HEK293 (cell line): ENCODE results near the gene LGALS12.

Experiments used
- CTCF ChIA-PET: fragments of 350-600 bp; formaldehyde crosslinking; extraction: SDS; loops from one replicate; lab custom pipeline; 2021; ENCODE audit warnings: antibody characterized with exemption; lab: Yijun Ruan, JAX
- POLR2A ChIA-PET: fragments of 300-600 bp; formaldehyde crosslinking; extraction: SDS; loops from one replicate; lab custom pipeline; 2020; ENCODE audit warnings: antibody characterized with exemption, inconsistent platforms; lab: Yijun Ruan, JAX
- H3K27ac ChIP-seq: fragments of 200-500 bp; sonication (Bioruptor generic); 2 replicates; pipeline ENCODE4 v1.5.1; 2014; ENCODE audit warnings: low read depth, low read length, control low read depth, inconsistent platforms; ENCODE audit errors: extremely low read depth
- H3K36me3 ChIP-seq, 2 experiments: fragments of 200-500 bp in 1 of 2; sonication (Bioruptor generic) in 1 of 2; 1 replicate in 1 of 2; 2 replicates in 1 of 2; pipeline ENCODE4 v1.5.1; 2014 to 2017; ENCODE audit warnings: inconsistent platforms in 2 of 2, low read length in 2 of 2; ENCODE audit not compliant: control insufficient read depth in 2 of 2, insufficient read depth in 1 of 2
- H3K4me1 ChIP-seq: fragments of 200-500 bp; sonication (Bioruptor generic); 2 replicates; pipeline ENCODE4 v1.5.1; 2014; ENCODE audit warnings: mild to moderate bottlenecking, low read length, inconsistent platforms; ENCODE audit not compliant: control insufficient read depth, insufficient read depth
- H3K4me3 ChIP-seq: 2 replicates; pipeline ENCODE4 v1.5.1; 2011; ENCODE audit warnings: low read depth, mild to moderate bottlenecking, control low read depth, low read length, moderate library complexity
- H3K9me3 ChIP-seq: fragments of 200-500 bp; sonication (Bioruptor generic); 2 replicates; pipeline ENCODE4 v1.5.1; 2014; ENCODE audit warnings: low read depth, low read length, inconsistent platforms; ENCODE audit not compliant: control insufficient read depth, insufficient read depth
- BCL11A ChIP-seq: fragments of 450-650 bp; formaldehyde crosslinking; IDR thresholded peaks from 2 replicates; pipeline ENCODE4 v1.5.1; 2016; ENCODE audit warnings: low read depth, missing biosample characterization, missing genetic modification characterization
- FEZF1 ChIP-seq: fragments of 450-650 bp; formaldehyde crosslinking; IDR thresholded peaks from 2 replicates; pipeline ENCODE4 v1.5.1; 2016; ENCODE audit warnings: missing biosample characterization, missing genetic modification characterization
- GLIS2 ChIP-seq: fragments of 450-650 bp; formaldehyde crosslinking; IDR thresholded peaks from 2 replicates; pipeline ENCODE4 v1.5.1; 2016; ENCODE audit warnings: missing biosample characterization, missing genetic modification characterization
- HOXD13 ChIP-seq: sonication (generic); formaldehyde crosslinking; IDR thresholded peaks from 2 replicates; pipeline ENCODE4 v1.8.0; 2022; ENCODE audit warnings: missing genetic modification reagents, borderline replicate concordance
- KLF1 ChIP-seq: fragments of 450-650 bp; formaldehyde crosslinking; IDR thresholded peaks from 2 replicates; pipeline ENCODE4 v1.5.1; 2016; ENCODE audit warnings: missing biosample characterization, missing genetic modification characterization
- KLF17 ChIP-seq: fragments of 450-650 bp; formaldehyde crosslinking; IDR thresholded peaks from 2 replicates; pipeline ENCODE4 v1.5.1; 2016; ENCODE audit warnings: missing biosample characterization, missing genetic modification characterization
- OVOL3 ChIP-seq: fragments of 450-650 bp; formaldehyde crosslinking; IDR thresholded peaks from 2 replicates; pipeline ENCODE4 v1.5.1; 2016; ENCODE audit warnings: missing biosample characterization, missing genetic modification characterization
- REPIN1 ChIP-seq: fragments of 450-650 bp; formaldehyde crosslinking; IDR thresholded peaks from 2 replicates; pipeline ENCODE4 v1.5.1; 2017; ENCODE audit warnings: missing biosample characterization, missing genetic modification characterization, low read depth
- SP2 ChIP-seq: fragments of 450-650 bp; formaldehyde crosslinking; IDR thresholded peaks from 2 replicates; pipeline ENCODE4 v1.5.1; 2016; ENCODE audit warnings: missing biosample characterization, missing genetic modification characterization
- SP7 ChIP-seq: fragments of 450-650 bp; formaldehyde crosslinking; IDR thresholded peaks from 2 replicates; pipeline ENCODE4 v1.5.1; 2016; ENCODE audit warnings: missing biosample characterization, missing genetic modification characterization
- YY2 ChIP-seq: fragments of 450-650 bp; formaldehyde crosslinking; IDR thresholded peaks from 2 replicates; pipeline ENCODE4 v1.5.1; 2016; ENCODE audit warnings: missing biosample characterization, missing genetic modification characterization
- ZBTB44 ChIP-seq: fragments of 450-650 bp; IDR thresholded peaks from 2 replicates; pipeline ENCODE4 v1.5.1; 2018; ENCODE audit warnings: missing biosample characterization, mild to moderate bottlenecking, missing genetic modification characterization
- ZFP3 ChIP-seq: fragments of 450-650 bp; formaldehyde crosslinking; IDR thresholded peaks from 2 replicates; pipeline ENCODE4 v1.5.1; 2016; ENCODE audit warnings: low read depth, missing biosample characterization, missing genetic modification characterization
- ZNF121 ChIP-seq: fragments of 450-650 bp; formaldehyde crosslinking; IDR thresholded peaks from 2 replicates; pipeline ENCODE4 v1.5.1; 2016; ENCODE audit warnings: missing biosample characterization, missing genetic modification characterization
- ZNF133 ChIP-seq: fragments of 450-650 bp; formaldehyde crosslinking; IDR thresholded peaks from 2 replicates; pipeline ENCODE4 v1.5.1; 2016; ENCODE audit warnings: missing biosample characterization, missing genetic modification characterization
- ZNF148 ChIP-seq: fragments of 450-650 bp; formaldehyde crosslinking; IDR thresholded peaks from 2 replicates; pipeline ENCODE4 v1.5.0; 2017; ENCODE audit warnings: missing biosample characterization, missing genetic modification characterization, borderline replicate concordance
- ZNF175 ChIP-seq: fragments of 450-650 bp; formaldehyde crosslinking; IDR thresholded peaks from 2 replicates; pipeline ENCODE4 v1.5.1; 2016; ENCODE audit warnings: missing biosample characterization, missing genetic modification characterization
- ZNF239 ChIP-seq: fragments of 450-650 bp; formaldehyde crosslinking; IDR thresholded peaks from 2 replicates; pipeline ENCODE4 v1.5.1; 2016; ENCODE audit warnings: missing biosample characterization, missing genetic modification characterization
- ZNF518A ChIP-seq: fragments of 450-650 bp; formaldehyde crosslinking; conservative IDR thresholded peaks from 2 replicates; pipeline ENCODE4 v1.5.1; 2016; ENCODE audit warnings: low read depth, missing biosample characterization, missing genetic modification characterization
- ZNF544 ChIP-seq: fragments of 450-650 bp; formaldehyde crosslinking; IDR thresholded peaks from 2 replicates; pipeline ENCODE4 v1.5.0; 2017; ENCODE audit warnings: missing biosample characterization, missing genetic modification characterization
- ZNF654 ChIP-seq: fragments of 450-650 bp; formaldehyde crosslinking; IDR thresholded peaks from 2 replicates; pipeline ENCODE4 v1.5.1; 2016; ENCODE audit warnings: low read depth, missing biosample characterization, missing genetic modification characterization
- ZNF704 ChIP-seq: fragments of 450-650 bp; formaldehyde crosslinking; IDR thresholded peaks from 2 replicates; pipeline ENCODE4 v1.5.1; 2016; ENCODE audit warnings: missing biosample characterization, missing genetic modification characterization
- ZNF747 ChIP-seq: fragments of 450-650 bp; formaldehyde crosslinking; IDR thresholded peaks from 2 replicates; pipeline ENCODE4 v1.5.1; 2016; ENCODE audit warnings: missing biosample characterization, missing genetic modification characterization

The LGALS12 gene

GRCh38 chr11:63508745-63509144 is 2.9 kb downstream of the LGALS12 start:
- H3K27ac ChIP-seq = no peak overlapping the region
- no peaks in the 10 kb centered on the region for H3K36me3 ChIP-seq
- TF ChIP-seq ZBTB44 (tag by site-specific recombination) = no peak
- TF ChIP-seq YY2 (tag by site-specific recombination) = no peak
- no peak for TF ChIP-seq SP7 (tag by site-specific recombination)
- TF ChIP-seq ZNF544 (tag by site-specific recombination) = no peak
- no peak for TF ChIP-seq ZNF704 (tag by site-specific recombination)
- TF ChIP-seq REPIN1 = no peak
- no peak for TF ChIP-seq HOXD13 (CRISPR knock-in tag)
- no peak for TF ChIP-seq GLIS2
- no peak for TF ChIP-seq ZNF175 (tag by site-specific recombination)
- TF ChIP-seq KLF1 (tag by site-specific recombination) = no peak
- no peak for TF ChIP-seq OVOL3 (tag by site-specific recombination)
- TF ChIP-seq SP2 (tag by site-specific recombination) = no peak
- no peak for TF ChIP-seq ZNF133
- no peak for TF ChIP-seq ZFP3 (tag by site-specific recombination)
- no peak for TF ChIP-seq ZNF121 (tag by site-specific recombination)
- no peak for TF ChIP-seq FEZF1 (tag by site-specific recombination)
- no peak for TF ChIP-seq ZNF239 (tag by site-specific recombination)
- TF ChIP-seq BCL11A (tag by site-specific recombination) = no peak
- no peak for TF ChIP-seq ZNF747 (tag by site-specific recombination)
- no peak for TF ChIP-seq ZNF654 (tag by site-specific recombination)
- TF ChIP-seq, all 188 proteins: peak for 0
- ChIA-PET POLR2A (no interaction called here), CTCF (interaction anchor here (0.5 to 4.3 kb wide), 6 partner anchors 11 to 351 kb away, joined by 3 to 17 read pairs (median 3); no protein-coding TSS in a partner anchor)
- Histone ChIP-seq H3K4me1 (no peaks in the 10 kb centered on the region), H3K9me3 (no peaks in the 10 kb centered on the region), H3K4me3 (no peak overlapping the region)

GRCh38 chr11:63510360-63511047 is 4.6 kb downstream of the LGALS12 start:
- POLR2A ChIA-PET = no interaction called here
- Histone ChIP-seq H3K36me3 (no peaks in the 10 kb centered on the region), H3K4me1 (no peaks in the 10 kb centered on the region), H3K27ac (no peak overlapping the region), H3K9me3 (no peaks in the 10 kb centered on the region), H3K4me3 (no peak overlapping the region)
- CTCF ChIA-PET = no interaction called here
- TF ChIP-seq ZNF518A (tag by site-specific recombination) = no peak
- no peak for TF ChIP-seq KLF17 (tag by site-specific recombination)
- no peak for TF ChIP-seq ZNF544 (tag by site-specific recombination)
- no peak for TF ChIP-seq ZNF148 (tag by site-specific recombination)
